GM12878 (cell line): ENCODE results near the gene RHCG. TPM values are rescaled to one million over a fixed set of nuclear protein-coding genes. Genes with fewer than 3 reads are reported as not detected.

Source experiments
- ATAC-seq: fragments of 200-7000 bp; cut with Tn5 transposase; 3 replicates; pipeline ENCODE4 v1.9.1; 2020; ENCODE audit warnings: mild to moderate bottlenecking, moderate library complexity
- BruUV-seq: library from RNA; stranded (reverse); fragments of 400-500 nt; replicated peaks from 2 replicates; lab custom pipeline; 2021; lab: Mats Ljungman, UMichigan
- CTCF ChIA-PET: fragments of 300-600 bp; sonication (Branson Sonifier 250); formaldehyde crosslinking; extraction: SDS; loops from one replicate; lab custom pipeline; 2021; ENCODE audit warnings: inconsistent platforms; lab: Yijun Ruan, JAX
- POLR2A ChIA-PET: fragments of 350-600 bp; formaldehyde crosslinking; extraction: SDS; loops from one replicate; lab custom pipeline; 2021; ENCODE audit warnings: inconsistent platforms; lab: Charles Lee
- RAD21 ChIA-PET: fragments of 300-600 bp; sonication (Branson Sonifier 250); formaldehyde crosslinking; loops from one replicate; lab custom pipeline; 2023; ENCODE audit warnings: antibody characterized with exemption; ENCODE audit not compliant: unreplicated experiment; lab: Charles Lee
- SMC1A ChIA-PET: fragments of 300-600 bp; sonication (Branson Sonifier 250); formaldehyde crosslinking; loops from one replicate; lab custom pipeline; 2023; ENCODE audit not compliant: unreplicated experiment, uncharacterized antibody; lab: Charles Lee
- DNase-seq: peaks from one replicate; pipeline ENCODE4 v3.0.0-alpha.2; 2011; ENCODE audit warnings: low read depth, low spot score
- FAIRE-seq: peaks from 3 replicates; lab custom pipeline; 2011; peaks lifted over from hg19 to GRCh38; lab: Jason Lieb, UNC
- H2AFZ ChIP-seq: 2 replicates; pipeline ENCODE4 v1.6.0; 2011; ENCODE audit warnings: low read depth, low read length, control low read depth; ENCODE audit not compliant: control insufficient read depth
- H3K27ac ChIP-seq: 2 replicates; pipeline ENCODE4 v1.5.1; 2011; ENCODE audit warnings: control low read depth; ENCODE audit not compliant: control insufficient read depth, insufficient read depth
- H3K27me3 ChIP-seq, 2 experiments: replicated peaks in 1 of 2; 2 replicates each; pipeline versions ENCODE4 v1.6.0 to v1.6.1; 2011; ENCODE audit warnings: low read length in 1 of 2; ENCODE audit not compliant: control insufficient read depth in 2 of 2, insufficient read depth in 2 of 2
- H3K36me3 ChIP-seq, 2 experiments: 2 replicates each; pipeline ENCODE4 v1.5.1; 2011; ENCODE audit warnings: low read length in 1 of 2; ENCODE audit not compliant: control insufficient read depth in 2 of 2, insufficient read depth in 2 of 2
- H3K4me1 ChIP-seq: 2 replicates; pipeline ENCODE4 v1.6.1; 2011; ENCODE audit warnings: mild to moderate bottlenecking, low read length, moderate library complexity, mixed read lengths; ENCODE audit not compliant: control insufficient read depth, insufficient read depth
- H3K4me2 ChIP-seq: 2 replicates; pipeline ENCODE4 v1.6.0; 2011; ENCODE audit warnings: control low read depth; ENCODE audit not compliant: control insufficient read depth, insufficient read depth
- H3K4me3 ChIP-seq: fragments of 200-600 bp; sonication (generic); 2 replicates; pipeline ENCODE4 v1.5.1; 2016
- H3K79me2 ChIP-seq: 2 replicates; pipeline ENCODE4 v1.6.0; 2011; ENCODE audit warnings: low read length; ENCODE audit not compliant: control insufficient read depth, insufficient read depth
- H3K9ac ChIP-seq: 2 replicates; pipeline ENCODE4 v1.8.0; 2011; ENCODE audit warnings: low read length, control low read depth, mixed read lengths; ENCODE audit not compliant: control insufficient read depth, insufficient read depth
- H3K9me3 ChIP-seq: replicated peaks from 3 replicates; pipeline ENCODE4 v1.5.1; 2011; ENCODE audit warnings: mild to moderate bottlenecking, low read length; ENCODE audit not compliant: control insufficient read depth, insufficient read depth
- H4K20me1 ChIP-seq: 2 replicates; pipeline ENCODE4 v1.6.0; 2011; ENCODE audit not compliant: control insufficient read depth, insufficient read depth
- CBX3 ChIP-seq: fragments of 200-600 bp; sonication (generic); IDR thresholded peaks from 2 replicates; pipeline ENCODE4 v1.6.1; 2016; ENCODE audit warnings: low read depth, borderline replicate concordance
- ELK1 ChIP-seq: IDR thresholded peaks from 2 replicates; pipeline ENCODE4 v1.6.1; 2012; ENCODE audit warnings: low read depth, low read length, improper control_type of control experiment
- WGBS: methylation state at CpG from one replicate; pipeline ENCODE4 v1.1.6; 2016; ENCODE audit warnings: low lambda C conversion rate; ENCODE audit not compliant: insufficient replicate concordance, insufficient coverage; ENCODE audit errors: missing lambda C conversion rate; 5-methylcytosine and 5-hydroxymethylcytosine counted together
- in situ Hi-C: fragments of 300-500 bp; cut with MboI; formaldehyde crosslinking; loops from 9 replicates; pipeline ENCODE4 v1.14.3; 2018; ENCODE audit warnings: mixed read lengths
- intact Hi-C: fragments of 100-400 bp; cut with micrococcal nuclease; formaldehyde crosslinking; loops from one replicate; pipeline ENCODE4 v1.14.2; 2022; ENCODE audit not compliant: unreplicated experiment
- polyA plus RNA-seq, 11 experiments: library from polyadenylated mRNA; depleted of rRNA in 4 of 11; unstranded in 6 of 11; stranded (reverse) in 5 of 11; fragments of >200 nt; fragmentation: Nextera tagmentation in 4 of 11; fragmentation: Illumina TruSeq in 1 of 11; extraction: Ambion mirVana in 4 of 11; extraction: Trizol in 1 of 11; gene quantifications; 1 replicate in 1 of 11; 2 replicates in 10 of 11; pipeline versions ENCODE4 v1.2.1 to v1.2.3, GENCODE V29; 2011 to 2016; ENCODE audit warnings: inconsistent platforms in 2 of 11, missing spikeins in 2 of 11, low read depth in 1 of 11
- total RNA-seq, 4 experiments: library from RNA; depleted of rRNA in 3 of 4; stranded (reverse); fragments of >200 nt in 3 of 4; fragmentation: Illumina TruSeq in 1 of 4; extraction: Trizol in 1 of 4; gene quantifications; 2 replicates each; pipeline versions ENCODE4 v1.2.1 to v1.2.3, GENCODE V29; 2013 to 2021
- TF ChIP-seq, protein P1 (sequence below): fragments of 450-650 bp; IDR thresholded peaks from 2 replicates; pipeline ENCODE4 v1.6.1; 2014; ENCODE audit warnings: mild to moderate bottlenecking

The RHCG gene
- total and polyA plus RNA-seq, 10 of the 15 experiments (the other 5 are each of a cell fraction or from before 2014, with no cell fraction given), result 0.05 to 0.11 TPM; not detected in 8

DNA sequence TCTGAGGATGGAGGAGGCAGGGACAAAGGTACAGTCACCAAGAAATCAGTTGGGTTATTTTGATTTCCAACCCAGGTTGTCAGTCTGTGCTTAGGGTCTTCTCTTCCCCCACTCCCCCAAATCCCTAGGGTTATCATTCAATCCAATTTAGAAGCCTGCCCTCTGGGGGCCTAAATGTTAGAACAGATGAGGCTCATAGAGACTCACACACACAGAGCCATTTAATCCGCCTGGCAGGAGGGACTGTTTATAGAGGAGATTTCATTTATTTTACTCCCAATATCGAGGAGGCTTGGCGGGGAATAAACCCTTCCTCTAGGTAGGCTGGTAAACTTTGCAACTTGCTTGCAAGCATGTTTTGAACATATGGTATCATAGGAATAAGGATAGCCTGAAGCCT is 52.8 kb downstream of the RHCG start:
- POLR2A ChIA-PET, result no interaction called here
- Histone ChIP-seq H3K9ac (no peak overlapping the region), H3K4me3 (no peak overlapping the region), H3K9me3 (no peaks in the 10 kb centered on the region), H3K27ac (no peak overlapping the region), H3K4me1 (peaks cover 17% of the 10 kb centered on the region), H3K4me2 (no peak overlapping the region), H2AFZ (no peak overlapping the region), H3K36me3 (no peaks in the 10 kb centered on the region), H3K27me3 (no peaks in the 10 kb centered on the region; a peak in 1 of 4 replicates), H4K20me1 (no peaks in the 10 kb centered on the region), H3K79me2 (no peaks in the 10 kb centered on the region)
- DNase-seq (no peak), ATAC-seq (no peak), FAIRE-seq (no peak)
- intact Hi-C loops, result loop anchor here (2.0 kb wide), 1 partner anchor 29 kb away; no protein-coding TSS in a partner anchor
- 24% methylated on average over 3 of the region's 3 CpGs for WGBS
- no TSS peak for BruUV-seq
- in situ Hi-C loops, result no loop called here
- SMC1A ChIA-PET, result interaction anchor here (1.0 to 1.7 kb wide), 2 partner anchors 9 to 15 kb away, joined by 5 read pairs; no protein-coding TSS in a partner anchor
- no peak for TF ChIP-seq ELK1
- TF ChIP-seq, protein P1, sequence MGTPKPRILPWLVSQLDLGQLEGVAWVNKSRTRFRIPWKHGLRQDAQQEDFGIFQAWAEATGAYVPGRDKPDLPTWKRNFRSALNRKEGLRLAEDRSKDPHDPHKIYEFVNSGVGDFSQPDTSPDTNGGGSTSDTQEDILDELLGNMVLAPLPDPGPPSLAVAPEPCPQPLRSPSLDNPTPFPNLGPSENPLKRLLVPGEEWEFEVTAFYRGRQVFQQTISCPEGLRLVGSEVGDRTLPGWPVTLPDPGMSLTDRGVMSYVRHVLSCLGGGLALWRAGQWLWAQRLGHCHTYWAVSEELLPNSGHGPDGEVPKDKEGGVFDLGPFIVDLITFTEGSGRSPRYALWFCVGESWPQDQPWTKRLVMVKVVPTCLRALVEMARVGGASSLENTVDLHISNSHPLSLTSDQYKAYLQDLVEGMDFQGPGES, result no peak
- no peak for TF ChIP-seq CBX3
- CTCF ChIA-PET, result interaction anchor here (0.7 to 6.3 kb wide), 12 partner anchors 9 to 221 kb away, joined by 3 to 58 read pairs (median 5); no protein-coding TSS in a partner anchor
- RAD21 ChIA-PET, result interaction anchor here (1.0 to 3.1 kb wide), 2 partner anchors 28 to 85 kb away, joined by 5 to 24 read pairs; no protein-coding TSS in a partner anchor
